ENCODE results near the gene RHO. TPM values are rescaled to one million over a fixed set of nuclear protein-coding genes. Genes with fewer than 3 reads are reported as not detected.
A peak's percentile ranks its signal among the peaks of the same experiment; 100 is the strongest.

Gene RHO
- total RNA-seq, 1 donor from 2014 or later = not detected

DNA sequence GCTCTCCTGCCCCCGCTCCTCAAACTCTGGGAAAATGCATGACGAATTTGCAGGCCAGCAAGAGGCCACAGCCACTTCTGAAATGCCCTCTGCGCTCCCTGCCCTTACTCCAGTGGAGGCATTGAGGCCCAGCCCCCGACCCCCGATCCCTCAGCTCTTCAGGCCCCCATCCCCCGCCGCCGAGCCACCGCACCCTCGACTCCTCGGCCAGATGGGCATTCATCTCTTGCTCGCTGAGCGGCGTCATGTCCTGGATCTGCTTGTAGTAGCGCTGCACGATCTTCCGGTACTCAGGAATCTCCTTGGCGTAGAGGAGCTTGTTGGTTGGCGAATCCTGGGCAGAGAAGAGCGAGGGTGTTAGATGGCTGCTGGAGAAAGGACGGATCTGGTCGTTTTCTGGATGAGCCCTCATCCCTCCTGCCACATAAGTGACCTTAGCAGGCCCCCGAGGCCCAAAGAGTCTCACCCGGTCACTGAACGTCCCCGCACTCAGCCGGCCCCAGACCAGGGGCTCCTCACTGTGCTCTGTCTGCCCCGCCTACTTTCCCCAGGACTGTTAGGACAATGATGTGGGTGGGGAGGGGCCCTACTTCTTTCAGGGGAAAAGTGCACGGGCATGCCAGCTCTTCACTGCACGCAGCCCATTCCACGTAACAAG, 28.6 kb downstream of the RHO start:
- DNase-seq (ENCODE audit: low spot score in 2 of 2) = no peak
- Histone ChIP-seq H3K4me3 (no peak overlapping the region), H3K9me3 (no peaks in the 10 kb centered on the region), H3K27me3 (no peaks in the 10 kb centered on the region), H3K4me1 (peaks cover 29 to 63% of the 10 kb centered on the region in 2 donors), H3K36me3 (peaks cover 7 to 26% of the 10 kb centered on the region in 2 donors), H3K27ac (peak overlapping the region; percentile 74 to 93)
- intact Hi-C loops (cut with DNase I) = loop anchor here (1.0 kb wide), 1 partner anchor 69 kb away; no protein-coding TSS in a partner anchor
- TF ChIP-seq, protein P1, sequence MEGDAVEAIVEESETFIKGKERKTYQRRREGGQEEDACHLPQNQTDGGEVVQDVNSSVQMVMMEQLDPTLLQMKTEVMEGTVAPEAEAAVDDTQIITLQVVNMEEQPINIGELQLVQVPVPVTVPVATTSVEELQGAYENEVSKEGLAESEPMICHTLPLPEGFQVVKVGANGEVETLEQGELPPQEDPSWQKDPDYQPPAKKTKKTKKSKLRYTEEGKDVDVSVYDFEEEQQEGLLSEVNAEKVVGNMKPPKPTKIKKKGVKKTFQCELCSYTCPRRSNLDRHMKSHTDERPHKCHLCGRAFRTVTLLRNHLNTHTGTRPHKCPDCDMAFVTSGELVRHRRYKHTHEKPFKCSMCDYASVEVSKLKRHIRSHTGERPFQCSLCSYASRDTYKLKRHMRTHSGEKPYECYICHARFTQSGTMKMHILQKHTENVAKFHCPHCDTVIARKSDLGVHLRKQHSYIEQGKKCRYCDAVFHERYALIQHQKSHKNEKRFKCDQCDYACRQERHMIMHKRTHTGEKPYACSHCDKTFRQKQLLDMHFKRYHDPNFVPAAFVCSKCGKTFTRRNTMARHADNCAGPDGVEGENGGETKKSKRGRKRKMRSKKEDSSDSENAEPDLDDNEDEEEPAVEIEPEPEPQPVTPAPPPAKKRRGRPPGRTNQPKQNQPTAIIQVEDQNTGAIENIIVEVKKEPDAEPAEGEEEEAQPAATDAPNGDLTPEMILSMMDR (IDR thresholded peaks at IDR 0.05) = no peak

DNA sequence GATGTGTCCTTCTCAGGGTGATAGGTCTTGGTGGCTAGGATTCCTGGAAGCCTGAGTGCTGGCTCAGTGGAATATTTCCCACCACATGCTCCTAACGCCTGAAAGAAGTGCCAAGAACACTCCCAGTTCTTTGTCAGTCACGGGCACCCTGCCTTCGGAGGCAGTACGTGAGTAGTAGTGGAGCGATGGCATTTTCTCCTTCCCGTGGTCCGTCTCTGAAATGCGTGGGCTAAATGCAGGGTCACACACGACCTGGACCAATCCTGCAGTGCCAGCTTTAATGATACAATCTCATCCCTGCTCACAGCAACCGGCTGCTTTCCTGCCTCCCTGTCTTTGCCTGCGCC, 29.1 kb downstream of the RHO start:
- peak; percentile 53 to 87 for DNase-seq (ENCODE audit: low spot score in 2 of 2)
- Histone ChIP-seq H3K4me1 (peaks cover 29 to 63% of the 10 kb centered on the region in 2 donors), H3K27ac (peak overlapping the region; percentile 74 to 93), H3K36me3 (peaks cover 11 to 31% of the 10 kb centered on the region in 2 donors), H3K4me3 (no peak overlapping the region), H3K9me3 (no peaks in the 10 kb centered on the region), H3K27me3 (no peaks in the 10 kb centered on the region)
- TF ChIP-seq, protein P1 (IDR thresholded peaks at IDR 0.05) = no peak
- intact Hi-C loops (cut with DNase I) = loop anchor here (1.0 kb wide), 1 partner anchor 69 kb away; no protein-coding TSS in a partner anchor

DNA sequence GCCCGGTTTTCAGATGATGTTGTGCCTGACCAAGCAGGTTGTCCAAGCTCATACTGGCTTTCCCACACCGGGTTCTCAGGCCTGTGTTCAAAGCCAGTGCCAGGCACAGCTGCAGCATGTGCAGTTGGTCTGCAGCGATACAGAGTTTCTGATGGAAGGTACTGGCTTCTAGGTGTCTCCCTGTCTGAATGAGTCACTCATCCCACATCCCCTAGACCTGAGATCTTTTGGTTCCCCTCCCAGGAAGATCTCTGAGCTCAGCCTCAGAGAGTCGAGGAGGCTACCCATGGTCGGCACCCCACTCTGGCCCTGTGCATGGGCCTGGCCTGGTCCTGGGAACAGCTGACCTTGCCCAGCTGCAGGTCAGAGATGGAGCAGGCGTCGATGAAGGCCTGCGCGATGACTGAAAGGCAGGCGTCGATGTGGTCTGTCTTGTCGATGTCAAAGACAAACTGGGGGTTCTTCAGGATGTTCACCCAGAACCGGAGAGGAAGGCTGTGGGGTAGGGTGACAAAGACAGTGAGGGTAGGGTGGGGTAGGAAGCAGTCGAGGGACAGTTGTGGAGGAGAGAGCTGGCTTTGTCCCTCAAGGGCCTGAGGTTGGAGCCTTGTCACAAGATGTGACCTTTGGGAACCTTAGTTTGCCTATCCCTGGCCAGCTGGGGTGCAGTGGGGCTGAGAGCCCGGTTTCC, 29.8 kb downstream of the RHO start:
- H3K27ac ChIP-seq = peak overlapping the region; percentile 74 to 93

DNA sequence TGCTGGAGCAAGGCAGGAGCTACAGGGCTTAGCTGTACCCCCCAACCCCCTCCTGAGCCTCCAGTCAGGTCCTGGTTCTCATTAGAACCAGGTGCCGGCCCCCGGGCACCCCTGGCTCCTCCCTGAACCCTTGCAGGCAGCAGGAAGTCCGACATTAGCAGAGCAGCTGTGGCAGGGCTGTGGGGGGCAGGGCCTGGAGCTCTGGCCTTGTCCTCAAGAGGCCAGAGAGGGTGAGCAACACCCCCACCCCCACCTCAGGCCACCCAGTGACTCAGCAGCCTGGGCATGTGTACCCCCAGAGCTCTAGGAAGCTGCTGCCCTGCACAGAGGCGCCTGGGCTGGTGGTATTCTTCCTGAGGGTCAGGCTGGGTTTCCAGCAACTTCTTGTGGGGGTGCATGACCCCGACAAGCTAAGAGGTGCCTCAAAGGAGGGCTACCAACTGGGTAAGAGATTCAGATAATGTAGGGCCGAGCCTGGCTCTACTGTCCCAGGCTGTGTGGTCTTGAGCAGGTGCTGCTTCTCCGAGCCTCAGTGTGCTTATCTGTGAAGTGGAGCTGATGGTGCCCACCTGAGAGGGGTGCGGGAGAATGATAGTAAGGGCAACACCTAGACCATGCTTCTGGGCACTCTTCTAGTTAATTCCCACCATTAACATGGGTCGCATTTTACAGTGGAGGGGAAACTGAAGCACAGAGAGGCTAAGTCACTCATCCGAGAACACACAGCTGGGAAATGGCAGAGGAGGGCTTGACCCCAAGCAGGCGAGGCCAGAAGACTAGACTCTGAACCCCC, 30.5 kb downstream of the RHO start:
- Histone ChIP-seq H3K27ac (peak overlapping the region; percentile 74 to 93), H3K4me1 (peaks cover 29 to 66% of the 10 kb centered on the region in 2 donors), H3K9me3 (no peaks in the 10 kb centered on the region), H3K36me3 (peaks cover 18 to 44% of the 10 kb centered on the region in 2 donors), H3K4me3 (no peak overlapping the region), H3K27me3 (no peaks in the 10 kb centered on the region)
- TF ChIP-seq, protein P1 (IDR thresholded peaks at IDR 0.05) = no peak
- no peak for DNase-seq (ENCODE audit: low spot score in 2 of 2)
- intact Hi-C loops (cut with DNase I) = loop anchor here (2.0 kb wide), 1 partner anchor 38 kb away; no protein-coding TSS in a partner anchor

More for the DNA sequence above, 29.8 kb downstream of the RHO start:
- Histone ChIP-seq H3K36me3 (peaks cover 14 to 38% of the 10 kb centered on the region in 2 donors), H3K9me3 (no peaks in the 10 kb centered on the region), H3K4me3 (no peak overlapping the region), H3K27me3 (no peaks in the 10 kb centered on the region), H3K4me1 (peaks cover 29 to 63% of the 10 kb centered on the region in 2 donors)
- DNase-seq (ENCODE audit: low spot score in 2 of 2) = no peak
- TF ChIP-seq, protein P1 (IDR thresholded peaks at IDR 0.05) = no peak
- intact Hi-C loops (cut with DNase I) = loop anchor here (2.0 kb wide), 1 partner anchor 39 kb away; no protein-coding TSS in a partner anchor

DNA sequence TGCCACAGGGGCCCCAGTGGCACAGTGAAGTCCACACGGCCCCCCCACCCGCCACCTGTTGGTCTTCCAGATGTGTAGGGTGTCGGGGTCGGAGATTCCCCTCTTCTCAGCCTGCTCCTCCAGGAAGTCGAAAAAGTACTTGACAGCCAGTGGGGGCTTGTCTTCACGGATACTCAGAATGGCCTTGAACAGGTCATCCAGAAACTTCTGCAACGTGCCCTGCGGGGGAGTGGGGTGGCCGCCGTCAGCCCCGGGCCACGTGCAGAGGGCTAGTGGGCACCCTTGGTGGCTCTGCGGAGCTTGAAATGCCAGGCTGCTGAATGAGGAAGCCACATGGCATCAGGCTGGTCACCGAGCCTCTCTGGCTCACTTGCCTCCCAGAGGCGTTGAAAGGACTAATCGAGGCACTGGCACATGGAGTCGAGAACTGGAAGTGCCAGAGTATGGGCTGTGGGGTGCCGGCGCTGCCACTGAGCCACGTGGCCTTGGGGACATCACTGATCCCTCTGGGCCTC, 31.2 kb downstream of the RHO start:
- H3K27ac ChIP-seq = peak overlapping the region; percentile 91 to 93
- H3K4me1 ChIP-seq = peaks cover 29 to 67% of the 10 kb centered on the region in 2 donors
- peaks cover 20 to 44% of the 10 kb centered on the region in 2 donors for H3K36me3 ChIP-seq
- no peaks in the 10 kb centered on the region for H3K27me3 ChIP-seq
- TF ChIP-seq, protein P1 (IDR thresholded peaks at IDR 0.05) = no peak
- H3K9me3 ChIP-seq = no peaks in the 10 kb centered on the region
- intact Hi-C loops (cut with DNase I) = loop anchor here (2.0 to 5.0 kb wide), 4 partner anchors 37 to 117 kb away; partner anchors contain the start of gene IFT122
- DNase-seq (ENCODE audit: low spot score in 2 of 2) = no peak
- no peak overlapping the region for H3K4me3 ChIP-seq

All from ascending aorta (tissue), 2 donors.